Measurements from ENCODE around the gene TEX12. TPM values are rescaled to one million over a fixed set of nuclear protein-coding genes. Genes with fewer than 3 reads are reported as not detected.

TEX12 gene
- total RNA-seq, 3 donors from 2014 or later: 1.2 to 1.3 TPM; not detected in 1

GRCh38 chr11:112150517-112150916 lies 16.7 kb upstream of the TEX12 start:
- intact Hi-C loops (cut with DNase I; ENCODE audit: low total_unique reads): no loop called here
- Histone ChIP-seq H3K4me1 (no peaks in the 10 kb centered on the region), H3K27ac (no peak overlapping the region), H3K36me3 (no peaks in the 10 kb centered on the region), H3K4me3 (no peak overlapping the region), H3K9me3 (no peaks in the 10 kb centered on the region), H3K27me3 (no peaks in the 10 kb centered on the region)
- no peak for TF ChIP-seq POLR2A (IDR thresholded peaks at IDR 0.05)
- TF ChIP-seq CTCF (IDR thresholded peaks at IDR 0.05): no peak
- TF ChIP-seq POLR2AphosphoS5 (IDR thresholded peaks at IDR 0.05): no peak
- DNase-seq (ENCODE audit: low spot score in 2 of 2): no peak

GRCh38 chr11:112156153-112156955 lies 10.8 kb upstream of the TEX12 start:
- H3K27ac ChIP-seq: no peak overlapping the region
- H3K9me3 ChIP-seq: no peaks in the 10 kb centered on the region
- intact Hi-C loops (cut with DNase I; ENCODE audit: low total_unique reads): no loop called here
- H3K4me3 ChIP-seq: no peak overlapping the region
- TF ChIP-seq CTCF (IDR thresholded peaks at IDR 0.05): no peak
- no peak for DNase-seq (ENCODE audit: low spot score in 2 of 2)
- H3K4me1 ChIP-seq: peaks cover 0 to 4% of the 10 kb centered on the region in 2 donors
- no peaks in the 10 kb centered on the region for H3K27me3 ChIP-seq
- no peaks in the 10 kb centered on the region for H3K36me3 ChIP-seq

- peaks cover 0 to 4% of the 10 kb centered on the region in 2 donors for H3K4me1 ChIP-seq
- no peak overlapping the region for H3K4me3 ChIP-seq
- intact Hi-C loops (cut with DNase I; ENCODE audit: low total_unique reads): no loop called here
- no peaks in the 10 kb centered on the region for H3K27me3 ChIP-seq
- no peaks in the 10 kb centered on the region for H3K36me3 ChIP-seq
- peak in 1 of 2 donors; percentile 52 for DNase-seq (ENCODE audit: low spot score in 2 of 2)
- TF ChIP-seq CTCF (IDR thresholded peaks at IDR 0.05) (no peak), POLR2AphosphoS5 (IDR thresholded peaks at IDR 0.05) (peak in 1 of 3 donors; percentile 33), POLR2A (IDR thresholded peaks at IDR 0.05) (no peak)
- H3K27ac ChIP-seq: peak overlapping the region; percentile 23 to 50
- H3K9me3 ChIP-seq: no peaks in the 10 kb centered on the region
These were observed 10.0 kb upstream of the TEX12 start for GRCh38 chr11:112156956-112157766.

GRCh38 chr11:112159098-112160065 lies 7.8 kb upstream of the TEX12 start:
- H3K4me1 ChIP-seq: peaks cover 0 to 4% of the 10 kb centered on the region in 2 donors
- no peak overlapping the region for H3K4me3 ChIP-seq
- no peaks in the 10 kb centered on the region for H3K9me3 ChIP-seq
- TF ChIP-seq CTCF (IDR thresholded peaks at IDR 0.05) (no peak), POLR2A (IDR thresholded peaks at IDR 0.05) (no peak), POLR2AphosphoS5 (IDR thresholded peaks at IDR 0.05) (no peak)
- intact Hi-C loops (cut with DNase I; ENCODE audit: low total_unique reads): no loop called here
- no peak overlapping the region for H3K27ac ChIP-seq
- no peak for DNase-seq (ENCODE audit: low spot score in 2 of 2)
- no peaks in the 10 kb centered on the region for H3K36me3 ChIP-seq
- H3K27me3 ChIP-seq: no peaks in the 10 kb centered on the region
